HL-60 (cell line): ENCODE data around the gene TGFB1.

Experiments
- CTCF ChIP-seq: IDR thresholded peaks from one replicate; pipeline ENCODE4 v1.5.1; 2011; ENCODE audit warnings: low read length, control low read depth, inconsistent platforms; ENCODE audit not compliant: insufficient read depth
- POLR2AphosphoS5 ChIP-seq: IDR thresholded peaks from 2 replicates; pipeline ENCODE4 v1.6.1; 2012; ENCODE audit warnings: low read depth
- REST ChIP-seq: IDR thresholded peaks from 2 replicates; pipeline ENCODE4 v1.6.1; 2012; ENCODE audit warnings: low read depth; ENCODE audit not compliant: insufficient replicate concordance

GRCh38 chr19:41352609-41353465, 885 bp downstream of the TGFB1 start:
- no peak for TF ChIP-seq REST
- TF ChIP-seq POLR2AphosphoS5, result peak; percentile 52; the same call in 1 of the 2 replicates
- peak; percentile 48 for TF ChIP-seq CTCF
